WTC11 (cell line): Measurements from ENCODE around the gene DHFR. TPM values are rescaled to one million over a fixed set of nuclear protein-coding genes. Genes with fewer than 3 reads are reported as not detected.

ENCODE experiments used
- ATAC-seq: fragments of 200-7000 bp; cut with Tn5 transposase; 2 replicates; pipeline ENCODE4 v1.10.0; 2021; ENCODE audit warnings: mild to moderate bottlenecking, moderate library complexity
- CTCF ChIA-PET: fragments of 300-600 bp; sonication (Branson Sonifier 250); formaldehyde crosslinking; loops from one replicate; lab custom pipeline; 2021; ENCODE audit warnings: antibody characterized with exemption; lab: Charles Lee
- POLR2A ChIA-PET: fragments of 350-600 bp; sonication (Branson Sonifier 250); formaldehyde crosslinking; loops from one replicate; lab custom pipeline; 2021; ENCODE audit warnings: antibody characterized with exemption; lab: Charles Lee
- DNase-seq: peaks from one replicate; pipeline ENCODE4 v3.0.0; 2021; ENCODE audit warnings: low spot score
- H3K27ac Mint-ChIP-seq: 2 replicates; pipeline ENCODE4 v1.8.0; 2021; ENCODE audit warnings: mixed read lengths
- H3K27me3 Mint-ChIP-seq: 2 replicates; pipeline ENCODE4 v1.8.0; 2021; ENCODE audit warnings: low read depth, mild to moderate bottlenecking, moderate library complexity, mixed read lengths
- H3K36me3 Mint-ChIP-seq: 2 replicates; pipeline ENCODE4 v1.8.0; 2021; ENCODE audit warnings: mixed read lengths
- H3K4me1 Mint-ChIP-seq: 2 replicates; pipeline ENCODE4 v1.8.0; 2022; ENCODE audit warnings: mixed read lengths
- H3K4me3 Mint-ChIP-seq: 2 replicates; pipeline ENCODE4 v1.8.0; 2021; ENCODE audit warnings: mild to moderate bottlenecking, moderate library complexity, mixed read lengths
- H3K9me3 Mint-ChIP-seq: 2 replicates; pipeline ENCODE4 v1.8.0; 2021; ENCODE audit warnings: mixed read lengths
- CREM ChIP-seq: sonication (generic); formaldehyde crosslinking; IDR thresholded peaks from 2 replicates; pipeline ENCODE4 v1.8.1; 2022; ENCODE audit warnings: mild to moderate bottlenecking, missing genetic modification reagents, moderate library complexity
- JAZF1 ChIP-seq: fragments of 250-450 bp; sonication (Bioruptor Pico); IDR thresholded peaks from 2 replicates; pipeline ENCODE4 v1.9.0; 2021; ENCODE audit warnings: moderate library complexity, mild to moderate bottlenecking, inconsistent platforms
- SP1 ChIP-seq: sonication (generic); formaldehyde crosslinking; conservative IDR thresholded peaks from 2 replicates; pipeline ENCODE4 v1.8.1; 2022; ENCODE audit warnings: missing genetic modification reagents
- ZNF671 ChIP-seq: fragments of 250-450 bp; sonication (Bioruptor Pico); IDR thresholded peaks from 2 replicates; pipeline ENCODE4 v1.8.0; 2021; ENCODE audit warnings: mild to moderate bottlenecking
- total RNA-seq: library from RNA; stranded (reverse); gene quantifications from 3 replicates; pipeline ENCODE4 v1.2.3, GENCODE V29; 2021
- TF ChIP-seq, protein P1 (sequence below): sonication (generic); formaldehyde crosslinking; IDR thresholded peaks from 2 replicates; pipeline ENCODE4 v1.8.1; 2022; ENCODE audit warnings: missing genetic modification reagents, borderline replicate concordance
- TF ChIP-seq, protein P2 (sequence below): sonication (generic); formaldehyde crosslinking; conservative IDR thresholded peaks from 2 replicates; pipeline ENCODE4 v1.8.1; 2022; ENCODE audit warnings: mild to moderate bottlenecking, missing genetic modification reagents
- TF ChIP-seq, protein P3 (sequence below): sonication (generic); formaldehyde crosslinking; IDR thresholded peaks from 2 replicates; pipeline ENCODE4 v1.8.1; 2022; ENCODE audit warnings: low read depth, missing genetic modification reagents, borderline replicate concordance
- TF ChIP-seq, protein P4 (sequence below): sonication (generic); formaldehyde crosslinking; IDR thresholded peaks from 2 replicates; pipeline ENCODE4 v1.8.1; 2023; ENCODE audit warnings: mild to moderate bottlenecking, moderate library complexity, missing genetic modification reagents
- TF ChIP-seq, protein P5 (sequence below): sonication (generic); formaldehyde crosslinking; IDR thresholded peaks from 2 replicates; pipeline ENCODE4 v1.8.1; 2023; ENCODE audit warnings: mild to moderate bottlenecking, missing genetic modification reagents
- TF ChIP-seq, protein P6 (sequence below): sonication (generic); formaldehyde crosslinking; IDR thresholded peaks from 2 replicates; pipeline ENCODE4 v1.8.1; 2023; ENCODE audit warnings: mild to moderate bottlenecking, missing genetic modification reagents, moderate library complexity
- TF ChIP-seq, protein P7 (sequence below): sonication (generic); formaldehyde crosslinking; IDR thresholded peaks from 2 replicates; pipeline ENCODE4 v1.8.1; 2023; ENCODE audit warnings: mild to moderate bottlenecking, missing genetic modification reagents
- TF ChIP-seq, protein P8 (sequence below): sonication (generic); formaldehyde crosslinking; IDR thresholded peaks from 2 replicates; pipeline ENCODE4 v1.8.0; 2023; ENCODE audit warnings: missing genetic modification reagents, mild to moderate bottlenecking, borderline replicate concordance

Gene DHFR
- total RNA-seq, 1 experiment from 2014 or later = 68.0 TPM

DNA sequence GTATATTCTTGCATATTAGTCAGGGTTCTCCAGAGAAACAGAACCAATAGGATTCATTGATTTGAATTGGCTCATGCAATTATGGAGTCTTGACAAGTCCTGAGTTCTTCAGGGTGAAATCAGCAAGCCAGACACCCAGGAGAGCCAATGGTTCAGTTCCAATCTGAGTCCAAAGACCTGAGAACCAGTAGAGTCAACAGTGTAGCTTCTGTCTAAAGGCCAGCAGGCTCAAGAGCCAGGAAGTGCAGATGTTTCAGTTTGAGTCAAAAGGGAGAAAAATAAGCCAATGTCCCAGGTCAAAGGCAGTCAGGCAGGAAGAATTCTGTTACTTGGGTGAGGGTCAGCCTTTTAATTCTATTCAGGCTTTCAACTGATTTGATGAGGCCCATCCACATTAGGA, 47.0 kb downstream of the DHFR start:
- POLR2A ChIA-PET = no interaction called here
- Mint-ChIP-seq H3K27ac (no peak overlapping the region), H3K4me1 (no peaks in the 10 kb centered on the region), H3K9me3 (peaks cover 15% of the 10 kb centered on the region), H3K4me3 (no peak overlapping the region), H3K36me3 (no peaks in the 10 kb centered on the region), H3K27me3 (no peaks in the 10 kb centered on the region)
- TF ChIP-seq SP1 (CRISPR knock-in tag) = no peak
- TF ChIP-seq, protein P1, sequence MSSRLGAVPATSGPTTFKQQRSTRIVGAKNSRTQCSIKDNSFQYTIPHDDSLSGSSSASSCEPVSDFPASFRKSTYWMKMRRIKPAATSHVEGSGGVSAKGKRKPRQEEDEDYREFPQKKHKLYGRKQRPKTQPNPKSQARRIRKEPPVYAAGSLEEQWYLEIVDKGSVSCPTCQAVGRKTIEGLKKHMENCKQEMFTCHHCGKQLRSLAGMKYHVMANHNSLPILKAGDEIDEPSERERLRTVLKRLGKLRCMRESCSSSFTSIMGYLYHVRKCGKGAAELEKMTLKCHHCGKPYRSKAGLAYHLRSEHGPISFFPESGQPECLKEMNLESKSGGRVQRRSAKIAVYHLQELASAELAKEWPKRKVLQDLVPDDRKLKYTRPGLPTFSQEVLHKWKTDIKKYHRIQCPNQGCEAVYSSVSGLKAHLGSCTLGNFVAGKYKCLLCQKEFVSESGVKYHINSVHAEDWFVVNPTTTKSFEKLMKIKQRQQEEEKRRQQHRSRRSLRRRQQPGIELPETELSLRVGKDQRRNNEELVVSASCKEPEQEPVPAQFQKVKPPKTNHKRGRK (CRISPR knock-in tag) = no peak
- TF ChIP-seq, protein P2, sequence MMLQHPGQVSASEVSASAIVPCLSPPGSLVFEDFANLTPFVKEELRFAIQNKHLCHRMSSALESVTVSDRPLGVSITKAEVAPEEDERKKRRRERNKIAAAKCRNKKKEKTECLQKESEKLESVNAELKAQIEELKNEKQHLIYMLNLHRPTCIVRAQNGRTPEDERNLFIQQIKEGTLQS (CRISPR knock-in tag) = no peak
- TF ChIP-seq, protein P3, sequence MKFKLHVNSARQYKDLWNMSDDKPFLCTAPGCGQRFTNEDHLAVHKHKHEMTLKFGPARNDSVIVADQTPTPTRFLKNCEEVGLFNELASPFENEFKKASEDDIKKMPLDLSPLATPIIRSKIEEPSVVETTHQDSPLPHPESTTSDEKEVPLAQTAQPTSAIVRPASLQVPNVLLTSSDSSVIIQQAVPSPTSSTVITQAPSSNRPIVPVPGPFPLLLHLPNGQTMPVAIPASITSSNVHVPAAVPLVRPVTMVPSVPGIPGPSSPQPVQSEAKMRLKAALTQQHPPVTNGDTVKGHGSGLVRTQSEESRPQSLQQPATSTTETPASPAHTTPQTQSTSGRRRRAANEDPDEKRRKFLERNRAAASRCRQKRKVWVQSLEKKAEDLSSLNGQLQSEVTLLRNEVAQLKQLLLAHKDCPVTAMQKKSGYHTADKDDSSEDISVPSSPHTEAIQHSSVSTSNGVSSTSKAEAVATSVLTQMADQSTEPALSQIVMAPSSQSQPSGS (CRISPR knock-in tag) = no peak
- TF ChIP-seq, protein P4, sequence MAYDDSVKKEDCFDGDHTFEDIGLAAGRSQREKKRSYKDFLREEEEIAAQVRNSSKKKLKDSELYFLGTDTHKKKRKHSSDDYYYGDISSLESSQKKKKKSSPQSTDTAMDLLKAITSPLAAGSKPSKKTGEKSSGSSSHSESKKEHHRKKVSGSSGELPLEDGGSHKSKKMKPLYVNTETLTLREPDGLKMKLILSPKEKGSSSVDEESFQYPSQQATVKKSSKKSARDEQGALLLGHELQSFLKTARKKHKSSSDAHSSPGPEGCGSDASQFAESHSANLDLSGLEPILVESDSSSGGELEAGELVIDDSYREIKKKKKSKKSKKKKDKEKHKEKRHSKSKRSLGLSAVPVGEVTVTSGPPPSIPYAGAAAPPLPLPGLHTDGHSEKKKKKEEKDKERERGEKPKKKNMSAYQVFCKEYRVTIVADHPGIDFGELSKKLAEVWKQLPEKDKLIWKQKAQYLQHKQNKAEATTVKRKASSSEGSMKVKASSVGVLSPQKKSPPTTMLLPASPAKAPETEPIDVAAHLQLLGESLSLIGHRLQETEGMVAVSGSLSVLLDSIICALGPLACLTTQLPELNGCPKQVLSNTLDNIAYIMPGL (CRISPR knock-in tag) = no peak
- TF ChIP-seq, protein P5, sequence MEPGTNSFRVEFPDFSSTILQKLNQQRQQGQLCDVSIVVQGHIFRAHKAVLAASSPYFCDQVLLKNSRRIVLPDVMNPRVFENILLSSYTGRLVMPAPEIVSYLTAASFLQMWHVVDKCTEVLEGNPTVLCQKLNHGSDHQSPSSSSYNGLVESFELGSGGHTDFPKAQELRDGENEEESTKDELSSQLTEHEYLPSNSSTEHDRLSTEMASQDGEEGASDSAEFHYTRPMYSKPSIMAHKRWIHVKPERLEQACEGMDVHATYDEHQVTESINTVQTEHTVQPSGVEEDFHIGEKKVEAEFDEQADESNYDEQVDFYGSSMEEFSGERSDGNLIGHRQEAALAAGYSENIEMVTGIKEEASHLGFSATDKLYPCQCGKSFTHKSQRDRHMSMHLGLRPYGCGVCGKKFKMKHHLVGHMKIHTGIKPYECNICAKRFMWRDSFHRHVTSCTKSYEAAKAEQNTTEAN (CRISPR knock-in tag) = no peak
- TF ChIP-seq, protein P6, sequence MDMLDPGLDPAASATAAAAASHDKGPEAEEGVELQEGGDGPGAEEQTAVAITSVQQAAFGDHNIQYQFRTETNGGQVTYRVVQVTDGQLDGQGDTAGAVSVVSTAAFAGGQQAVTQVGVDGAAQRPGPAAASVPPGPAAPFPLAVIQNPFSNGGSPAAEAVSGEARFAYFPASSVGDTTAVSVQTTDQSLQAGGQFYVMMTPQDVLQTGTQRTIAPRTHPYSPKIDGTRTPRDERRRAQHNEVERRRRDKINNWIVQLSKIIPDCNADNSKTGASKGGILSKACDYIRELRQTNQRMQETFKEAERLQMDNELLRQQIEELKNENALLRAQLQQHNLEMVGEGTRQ = no peak
- DNase-seq (no peak), ATAC-seq (no peak)
- CTCF ChIA-PET = no interaction called here

DNA sequence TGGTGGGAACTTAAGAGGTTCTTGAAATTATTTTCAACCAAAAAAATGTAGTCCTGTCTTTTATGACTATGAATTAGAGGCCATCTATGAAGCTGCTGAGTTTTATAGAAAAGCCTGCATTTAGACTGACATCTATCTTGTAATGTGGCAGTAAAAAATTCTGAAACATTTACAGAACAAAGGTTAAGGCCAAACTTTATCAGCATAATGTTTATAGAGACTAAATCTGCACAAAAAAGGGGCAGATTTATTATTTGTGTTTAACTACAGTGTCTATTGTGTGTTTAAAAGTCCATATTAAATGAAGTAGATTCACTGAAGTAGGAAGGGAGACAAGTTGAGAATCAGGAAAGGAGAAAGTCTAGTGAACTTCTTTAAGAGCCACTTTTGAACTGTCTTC, 47.4 kb downstream of the DHFR start:
- no peaks in the 10 kb centered on the region for H3K36me3 Mint-ChIP-seq
- peaks cover 15% of the 10 kb centered on the region for H3K9me3 Mint-ChIP-seq
- H3K27ac Mint-ChIP-seq = no peak overlapping the region
- TF ChIP-seq ZNF671 (CRISPR knock-in tag) = no peak
- TF ChIP-seq, protein P7, sequence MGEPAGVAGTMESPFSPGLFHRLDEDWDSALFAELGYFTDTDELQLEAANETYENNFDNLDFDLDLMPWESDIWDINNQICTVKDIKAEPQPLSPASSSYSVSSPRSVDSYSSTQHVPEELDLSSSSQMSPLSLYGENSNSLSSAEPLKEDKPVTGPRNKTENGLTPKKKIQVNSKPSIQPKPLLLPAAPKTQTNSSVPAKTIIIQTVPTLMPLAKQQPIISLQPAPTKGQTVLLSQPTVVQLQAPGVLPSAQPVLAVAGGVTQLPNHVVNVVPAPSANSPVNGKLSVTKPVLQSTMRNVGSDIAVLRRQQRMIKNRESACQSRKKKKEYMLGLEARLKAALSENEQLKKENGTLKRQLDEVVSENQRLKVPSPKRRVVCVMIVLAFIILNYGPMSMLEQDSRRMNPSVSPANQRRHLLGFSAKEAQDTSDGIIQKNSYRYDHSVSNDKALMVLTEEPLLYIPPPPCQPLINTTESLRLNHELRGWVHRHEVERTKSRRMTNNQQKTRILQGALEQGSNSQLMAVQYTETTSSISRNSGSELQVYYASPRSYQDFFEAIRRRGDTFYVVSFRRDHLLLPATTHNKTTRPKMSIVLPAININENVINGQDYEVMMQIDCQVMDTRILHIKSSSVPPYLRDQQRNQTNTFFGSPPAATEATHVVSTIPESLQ (CRISPR knock-in tag) = no peak
- no peak for TF ChIP-seq CREM (CRISPR knock-in tag)
- TF ChIP-seq, protein P8, sequence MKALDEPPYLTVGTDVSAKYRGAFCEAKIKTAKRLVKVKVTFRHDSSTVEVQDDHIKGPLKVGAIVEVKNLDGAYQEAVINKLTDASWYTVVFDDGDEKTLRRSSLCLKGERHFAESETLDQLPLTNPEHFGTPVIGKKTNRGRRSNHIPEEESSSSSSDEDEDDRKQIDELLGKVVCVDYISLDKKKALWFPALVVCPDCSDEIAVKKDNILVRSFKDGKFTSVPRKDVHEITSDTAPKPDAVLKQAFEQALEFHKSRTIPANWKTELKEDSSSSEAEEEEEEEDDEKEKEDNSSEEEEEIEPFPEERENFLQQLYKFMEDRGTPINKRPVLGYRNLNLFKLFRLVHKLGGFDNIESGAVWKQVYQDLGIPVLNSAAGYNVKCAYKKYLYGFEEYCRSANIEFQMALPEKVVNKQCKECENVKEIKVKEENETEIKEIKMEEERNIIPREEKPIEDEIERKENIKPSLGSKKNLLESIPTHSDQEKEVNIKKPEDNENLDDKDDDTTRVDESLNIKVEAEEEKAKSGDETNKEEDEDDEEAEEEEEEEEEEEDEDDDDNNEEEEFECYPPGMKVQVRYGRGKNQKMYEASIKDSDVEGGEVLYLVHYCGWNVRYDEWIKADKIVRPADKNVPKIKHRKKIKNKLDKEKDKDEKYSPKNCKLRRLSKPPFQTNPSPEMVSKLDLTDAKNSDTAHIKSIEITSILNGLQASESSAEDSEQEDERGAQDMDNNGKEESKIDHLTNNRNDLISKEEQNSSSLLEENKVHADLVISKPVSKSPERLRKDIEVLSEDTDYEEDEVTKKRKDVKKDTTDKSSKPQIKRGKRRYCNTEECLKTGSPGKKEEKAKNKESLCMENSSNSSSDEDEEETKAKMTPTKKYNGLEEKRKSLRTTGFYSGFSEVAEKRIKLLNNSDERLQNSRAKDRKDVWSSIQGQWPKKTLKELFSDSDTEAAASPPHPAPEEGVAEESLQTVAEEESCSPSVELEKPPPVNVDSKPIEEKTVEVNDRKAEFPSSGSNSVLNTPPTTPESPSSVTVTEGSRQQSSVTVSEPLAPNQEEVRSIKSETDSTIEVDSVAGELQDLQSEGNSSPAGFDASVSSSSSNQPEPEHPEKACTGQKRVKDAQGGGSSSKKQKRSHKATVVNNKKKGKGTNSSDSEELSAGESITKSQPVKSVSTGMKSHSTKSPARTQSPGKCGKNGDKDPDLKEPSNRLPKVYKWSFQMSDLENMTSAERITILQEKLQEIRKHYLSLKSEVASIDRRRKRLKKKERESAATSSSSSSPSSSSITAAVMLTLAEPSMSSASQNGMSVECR (CRISPR knock-in tag) = no peak
- no peak for TF ChIP-seq JAZF1 (CRISPR knock-in tag)
- ChIA-PET CTCF (no interaction called here), POLR2A (no interaction called here)
- no peaks in the 10 kb centered on the region for H3K27me3 Mint-ChIP-seq
- no peaks in the 10 kb centered on the region for H3K4me1 Mint-ChIP-seq
- ATAC-seq (no peak), DNase-seq (no peak)
- H3K4me3 Mint-ChIP-seq = no peak overlapping the region
